Measurements from ENCODE around the gene ANLN.
"Not testable (repeated sequence)": the region's sequence is repeated elsewhere in the genome, so short reads cannot be mapped to it uniquely, and the experiment has no call there.

The ANLN gene

DNA sequence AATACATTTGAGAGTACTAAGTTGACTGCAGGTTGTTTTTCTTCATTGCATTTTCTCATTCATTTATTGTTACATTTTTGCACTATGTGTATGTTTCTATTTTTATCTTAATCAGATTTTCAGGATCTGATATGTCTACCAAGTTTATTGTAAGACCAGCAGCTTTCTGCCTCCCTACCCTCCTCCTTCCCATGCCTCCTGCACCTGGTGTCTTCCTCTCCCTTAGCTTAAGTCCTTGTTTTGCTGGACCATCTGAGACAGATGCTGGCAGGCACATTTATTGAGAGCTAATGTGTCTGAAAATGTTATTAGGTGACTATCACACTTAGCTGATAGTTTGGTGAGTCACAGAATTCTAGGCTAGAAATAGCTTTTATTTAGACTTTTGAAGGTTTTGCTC is 79.6 kb downstream of the ANLN start:
- DNase-seq: no peak

DNA sequence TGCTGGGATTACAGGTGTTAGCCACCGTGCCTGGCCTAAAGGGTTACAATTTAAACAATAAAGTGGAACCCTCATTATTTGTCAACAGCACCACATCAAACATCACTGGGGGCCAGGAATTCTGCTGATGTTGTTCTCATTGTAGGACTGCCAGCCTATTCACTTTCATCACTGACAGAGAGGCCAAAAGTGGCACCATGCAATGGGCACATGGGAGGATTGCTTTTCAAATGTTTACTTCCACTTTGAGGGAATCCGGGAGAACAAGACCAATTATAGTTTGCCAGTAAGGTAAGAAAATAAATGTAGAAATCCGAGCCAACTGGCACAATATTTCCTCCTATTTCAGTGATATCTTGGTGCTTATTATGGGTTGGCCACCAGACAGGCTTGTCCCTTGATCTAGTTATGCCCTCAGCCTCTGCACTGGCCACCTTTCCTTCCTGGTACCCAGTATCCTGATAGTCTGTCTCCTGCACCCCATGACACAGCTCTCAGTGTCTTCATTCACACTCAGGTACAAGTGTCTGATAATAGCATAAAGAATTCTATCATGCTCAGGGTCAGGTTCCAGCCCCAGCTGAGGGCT is 82.6 kb downstream of the ANLN start:
- no peak for DNase-seq

GRCh38 chr7:36473454-36474282 is 84.0 kb downstream of the ANLN start:
- DNase-seq: peak; percentile 67

DNA sequence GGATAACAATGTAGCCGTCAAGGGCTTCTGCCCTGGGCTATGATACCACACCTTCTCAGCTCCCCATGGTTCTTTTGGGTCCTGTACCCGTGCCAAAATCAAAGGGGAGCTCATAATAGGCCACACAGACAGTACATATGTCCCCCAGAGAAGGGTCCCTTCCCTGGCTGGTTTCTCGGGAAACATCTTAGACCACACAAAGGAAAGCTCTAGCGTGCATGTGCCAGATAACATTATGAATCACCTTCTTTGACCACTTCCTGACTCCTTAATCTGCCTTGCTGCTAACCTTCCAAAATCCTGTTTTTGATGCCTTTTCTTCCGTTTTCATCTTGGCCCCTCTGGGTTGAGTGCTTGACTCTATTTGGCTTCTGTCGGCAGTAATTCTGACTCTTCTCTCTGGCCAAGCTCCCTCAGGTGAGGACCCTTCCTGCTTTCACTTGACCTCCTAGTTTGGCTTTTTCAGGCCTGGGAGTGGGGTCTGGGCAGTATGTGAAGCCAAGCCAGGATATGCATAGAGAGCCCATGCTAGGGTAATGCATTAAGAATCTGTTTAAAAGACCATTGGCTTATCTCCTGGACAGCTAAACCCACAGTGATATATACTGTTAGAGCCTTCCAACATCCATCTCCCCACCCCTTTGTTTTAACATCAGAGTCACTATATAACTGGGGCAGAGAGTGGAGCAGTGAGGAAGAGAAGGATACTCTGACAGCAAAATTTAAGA is 84.8 kb downstream of the ANLN start:
- no peak for DNase-seq

DNA sequence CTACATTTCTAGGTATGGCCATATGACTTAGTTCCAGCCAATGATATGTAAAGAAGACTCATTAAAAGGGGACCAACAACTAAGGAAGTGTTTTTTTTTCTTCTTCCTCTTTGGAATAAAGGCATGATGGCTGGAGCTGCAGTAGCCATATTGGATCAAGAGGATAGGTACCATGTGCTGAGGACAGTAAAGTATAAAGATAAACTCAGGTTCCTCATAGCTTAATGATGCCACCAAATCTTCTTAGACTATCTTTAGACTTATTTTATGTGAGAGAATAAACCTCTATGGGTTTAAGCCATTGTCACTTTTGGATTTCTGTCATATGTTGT is 85.3 kb downstream of the ANLN start:
- no peak for DNase-seq

- DNase-seq: no peak
Observed at GRCh38 chr7:36475381-36475780, 85.7 kb downstream of the ANLN start.

- no peak for DNase-seq
Observed at GRCh38 chr7:36478745-36479144, 89.1 kb downstream of the ANLN start.

- not testable (repeated sequence) for DNase-seq
Observed at GRCh38 chr7:36483853-36484252, 94.2 kb downstream of the ANLN start.

DNA sequence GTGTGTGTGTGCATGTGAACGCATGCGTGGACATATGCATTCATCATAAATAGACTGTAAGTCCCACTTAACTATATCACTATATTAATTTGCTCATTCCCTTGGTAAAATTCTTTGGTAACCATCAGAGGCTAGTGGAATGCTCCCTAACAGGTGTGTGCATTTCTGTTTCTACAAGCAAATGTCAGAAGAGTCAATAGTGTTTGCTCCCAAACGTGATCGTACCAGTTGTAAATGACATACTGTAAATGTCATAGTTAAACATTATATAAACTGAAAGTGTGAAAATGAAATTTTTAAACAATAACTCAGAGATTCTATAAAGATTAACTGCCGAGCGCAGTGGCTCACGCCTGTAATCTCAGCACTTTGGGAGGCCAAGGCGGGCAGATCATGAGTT is 94.6 kb downstream of the ANLN start:
- no peak for DNase-seq

DNA sequence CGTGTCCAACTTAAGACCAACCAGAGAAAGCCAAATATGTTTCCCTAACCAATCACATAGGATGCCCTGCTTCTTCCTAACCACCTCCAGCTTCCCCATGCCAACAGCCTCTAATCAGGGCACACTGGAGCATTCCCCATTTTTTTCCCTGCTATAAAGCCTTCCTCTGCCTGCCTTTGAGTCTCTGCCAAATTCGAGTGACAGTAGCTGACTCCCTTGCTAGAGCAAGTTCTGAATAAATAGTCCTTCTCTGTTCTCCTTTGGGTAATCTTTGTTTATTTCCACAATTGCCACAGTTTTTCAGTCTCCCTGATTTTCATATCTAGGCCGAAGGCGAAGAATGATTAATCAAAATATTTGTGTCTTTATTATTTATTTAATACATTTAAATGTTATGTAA is 96.7 kb downstream of the ANLN start:
- no peak for DNase-seq

GRCh38 chr7:36487756-36488336 is 98.2 kb downstream of the ANLN start:
- peak; percentile 88 for DNase-seq

GRCh38 chr7:36488672-36489071 is 99.0 kb downstream of the ANLN start:
- not testable (repeated sequence) for DNase-seq

DNA sequence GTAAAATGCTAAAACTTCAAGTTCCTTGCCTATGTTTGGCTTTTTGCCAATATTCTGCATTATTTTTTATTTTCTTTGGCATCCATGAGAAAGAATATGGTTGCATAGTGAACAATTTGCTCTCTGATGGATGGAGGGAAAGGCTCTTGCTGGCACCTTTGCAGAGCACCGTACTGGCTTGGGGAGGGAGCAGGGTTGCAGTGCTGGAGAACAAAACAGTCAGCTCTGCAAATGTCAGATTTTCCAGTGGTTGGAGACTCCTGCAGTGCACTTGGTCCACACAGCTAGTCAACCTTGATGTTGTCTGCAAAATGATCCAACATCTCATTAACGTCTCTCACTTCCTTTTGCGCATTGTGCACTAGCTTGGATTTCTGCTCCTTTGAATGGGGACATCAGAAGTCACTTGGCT is 100.8 kb downstream of the ANLN start:
- no peak for DNase-seq

DNA sequence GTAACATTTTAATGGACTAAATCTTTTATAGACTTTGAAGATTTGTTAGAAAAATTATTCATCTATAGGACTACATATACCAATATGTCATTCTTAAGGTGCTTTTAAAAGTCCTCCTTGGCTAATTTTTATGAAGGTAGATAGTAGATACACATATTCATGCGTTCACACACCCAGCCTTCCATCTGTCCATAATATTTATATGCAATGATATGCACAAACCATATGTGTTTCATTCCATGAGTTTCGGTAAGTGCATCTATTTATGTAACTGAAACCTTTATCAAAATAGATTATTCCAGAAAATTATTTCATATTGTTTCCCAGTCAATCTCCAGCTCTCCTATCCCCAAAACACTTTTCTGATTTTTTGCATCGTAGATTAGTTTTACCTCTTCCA is 101.7 kb downstream of the ANLN start:
- DNase-seq: no peak

GRCh38 chr7:36496576-36496975 is 106.9 kb downstream of the ANLN start:
- no peak for DNase-seq

DNA sequence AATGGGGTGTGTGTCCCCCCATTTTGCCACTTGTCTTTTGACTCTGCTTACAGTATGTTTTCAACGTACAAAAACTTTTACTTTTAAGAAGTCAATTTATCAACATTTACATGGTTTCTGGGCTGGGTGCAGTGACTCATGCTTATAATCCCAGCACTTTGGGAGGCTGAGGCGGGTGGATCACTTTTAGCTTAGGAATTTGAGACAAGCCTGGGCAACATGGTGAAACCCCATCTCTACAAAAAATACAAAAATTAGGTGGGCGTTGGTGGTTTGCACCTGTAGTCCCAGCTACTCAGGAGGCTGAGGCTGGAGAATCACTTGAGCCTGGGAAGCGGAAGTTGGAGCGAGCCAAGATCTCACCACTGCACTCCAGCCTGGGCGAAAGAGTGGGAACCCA is 107.5 kb downstream of the ANLN start:
- not testable (repeated sequence) for DNase-seq

DNA sequence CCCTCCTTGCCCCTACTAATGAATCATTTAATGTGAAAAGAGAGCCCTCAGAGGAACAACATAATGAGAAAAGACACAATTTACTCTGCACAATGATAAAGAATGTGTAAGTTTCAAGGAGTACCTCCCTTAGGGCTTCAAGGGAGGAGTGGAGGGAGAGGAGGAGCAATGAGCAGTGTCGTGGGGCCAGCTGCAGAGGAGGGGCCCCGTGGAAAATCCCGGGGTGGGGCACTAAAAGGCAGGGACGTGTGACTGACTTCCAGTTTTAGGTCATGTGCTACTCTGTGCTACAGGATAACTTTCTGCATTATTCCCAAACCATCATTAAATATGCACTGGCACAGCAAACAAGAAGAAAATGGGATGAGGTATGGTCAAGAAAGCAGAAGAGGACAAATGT is 108.1 kb downstream of the ANLN start:
- DNase-seq: no peak
